Neuronal stem cell (in vitro differentiated cells): ENCODE results near the gene TMEM130.
A peak's percentile ranks its signal among the peaks of the same experiment; 100 is the strongest.

Source experiments
- DNase-seq: peaks from one replicate; pipeline ENCODE4 v3.0.0-alpha.2; 2013; ENCODE audit warnings: low spot score
- H2AFZ ChIP-seq: one replicate; pipeline ENCODE4 v1.6.1; 2013; ENCODE audit warnings: mild to moderate bottlenecking, low read length, inconsistent platforms
- H2AK5ac ChIP-seq: 2 replicates; pipeline ENCODE4 v1.6.1; 2013; ENCODE audit warnings: low read depth, mild to moderate bottlenecking, inconsistent platforms, low read length, moderate library complexity, mixed read lengths
- H2BK120ac ChIP-seq: 2 replicates; pipeline ENCODE4 v1.6.1; 2013; ENCODE audit warnings: low read depth, mild to moderate bottlenecking, inconsistent platforms, low read length, moderate library complexity, mixed read lengths
- H2BK12ac ChIP-seq: one replicate; pipeline ENCODE4 v1.6.1; 2013; ENCODE audit warnings: low read length, inconsistent platforms
- H2BK15ac ChIP-seq: 2 replicates; pipeline ENCODE4 v1.6.1; 2013; ENCODE audit warnings: mild to moderate bottlenecking, low read length, inconsistent platforms, mixed read lengths
- H2BK5ac ChIP-seq: one replicate; pipeline ENCODE4 v1.6.1; 2013; ENCODE audit warnings: inconsistent platforms, mild to moderate bottlenecking, low read length, moderate library complexity
- H3K14ac ChIP-seq: one replicate; pipeline ENCODE4 v1.6.1; 2013; ENCODE audit warnings: low read length, inconsistent platforms
- H3K18ac ChIP-seq: 2 replicates; pipeline ENCODE4 v1.6.1; 2013; ENCODE audit warnings: low read length, inconsistent platforms
- H3K23ac ChIP-seq: 2 replicates; pipeline ENCODE4 v1.6.1; 2013; ENCODE audit warnings: low read depth, mild to moderate bottlenecking, mixed read lengths, low read length, inconsistent platforms; ENCODE audit not compliant: poor library complexity
- H3K27ac ChIP-seq: replicated peaks from 3 replicates; pipeline ENCODE4 v1.5.1; 2013; ENCODE audit warnings: low read length, inconsistent platforms
- H3K27me3 ChIP-seq, 3 experiments: 2 replicates each; pipeline ENCODE4 v1.6.1; 2013; ENCODE audit warnings: low read length in 3 of 3, mild to moderate bottlenecking in 2 of 3, inconsistent platforms in 1 of 3, low read depth in 1 of 3, mixed read lengths in 1 of 3, moderate library complexity in 1 of 3; ENCODE audit not compliant: control insufficient read depth in 3 of 3, insufficient read depth in 3 of 3
- H3K36me3 ChIP-seq, 2 donors: replicated peaks in 1 of 2; 2 replicates each; pipeline ENCODE4 v1.6.1; 2013; ENCODE audit warnings: low read length in 2 of 2; ENCODE audit not compliant: control insufficient read depth in 2 of 2, insufficient read depth in 2 of 2
- H3K4ac ChIP-seq: 2 replicates; pipeline ENCODE4 v1.6.1; 2013; ENCODE audit warnings: inconsistent platforms, mild to moderate bottlenecking, low read length, moderate library complexity
- H3K4me1 ChIP-seq, 2 donors: 1 replicate in 1 of 2; 2 replicates in 1 of 2; pipeline ENCODE4 v1.6.1; 2013; ENCODE audit warnings: low read length in 2 of 2, low read depth in 1 of 2; ENCODE audit not compliant: control insufficient read depth in 2 of 2, insufficient read depth in 1 of 2
- H3K4me2 ChIP-seq: one replicate; pipeline ENCODE4 v1.6.1; 2013; ENCODE audit warnings: mild to moderate bottlenecking, low read length, inconsistent platforms; ENCODE audit not compliant: insufficient read depth, poor library complexity, severe bottlenecking
- H3K4me3 ChIP-seq, 2 donors: 2 replicates each; pipeline ENCODE4 v1.5.1; 2013; ENCODE audit warnings: low read length in 2 of 2, mild to moderate bottlenecking in 2 of 2, inconsistent platforms in 1 of 2, moderate library complexity in 1 of 2
- H3K79me1 ChIP-seq: one replicate; pipeline ENCODE4 v1.6.1; 2013; ENCODE audit warnings: low read depth, mild to moderate bottlenecking, inconsistent platforms, low read length, moderate library complexity
- H3K9ac ChIP-seq: one replicate; pipeline ENCODE4 v1.6.1; 2013; ENCODE audit warnings: mild to moderate bottlenecking, low read depth, low read length, inconsistent platforms; ENCODE audit not compliant: poor library complexity
- H3K9me3 ChIP-seq, 2 donors: replicated peaks in 1 of 2; 2 replicates each; pipeline versions ENCODE3 to v1.6.1; 2013; ENCODE audit warnings: low read length in 2 of 2, mild to moderate bottlenecking in 2 of 2, inconsistent platforms in 1 of 2, low read depth in 1 of 2, mixed read lengths in 1 of 2, moderate library complexity in 1 of 2; ENCODE audit not compliant: control insufficient read depth in 2 of 2, insufficient read depth in 1 of 2
- H4K8ac ChIP-seq: one replicate; pipeline ENCODE4 v1.6.1; 2013; ENCODE audit warnings: low read depth, mild to moderate bottlenecking, inconsistent platforms, low read length, moderate library complexity
- H4K91ac ChIP-seq: one replicate; pipeline ENCODE4 v1.6.1; 2013; ENCODE audit warnings: low read length, low read depth, mild to moderate bottlenecking, inconsistent platforms; ENCODE audit not compliant: poor library complexity
- WGBS, 2 donors: extraction: QIAGEN DNeasy Blood & Tissue Kit; methylation state at CpG; one replicate each; pipeline ENCODE4 v1.1.7; 2013; ENCODE audit warnings: missing lambda C conversion rate in 2 of 2, mixed read lengths in 1 of 2; ENCODE audit not compliant: insufficient read length in 2 of 2, insufficient replicate concordance in 1 of 2; ENCODE audit errors: extremely low coverage in 2 of 2; 5-methylcytosine and 5-hydroxymethylcytosine counted together

TMEM130 gene

GRCh38 chr7:98907570-98907969 is 37.8 kb upstream of the TMEM130 start:
- DNase-seq: no peak
- H4K91ac ChIP-seq: no peak overlapping the region
- no peak overlapping the region for H3K4ac ChIP-seq
- H3K23ac ChIP-seq: peak overlapping the region; percentile 47
- no peak overlapping the region for H2AFZ ChIP-seq
- no peak overlapping the region for H3K4me3 ChIP-seq
- no peaks in the 10 kb centered on the region for H3K4me1 ChIP-seq
- H3K27me3 ChIP-seq: no peaks in the 10 kb centered on the region
- WGBS, 2 donors: no CpG with 5 or more reads among the region's 5 CpGs
- H3K36me3 ChIP-seq: peaks cover 62 to 97% of the 10 kb centered on the region in 2 donors
- H2BK12ac ChIP-seq: no peak overlapping the region
- no peak overlapping the region for H2AK5ac ChIP-seq
- H3K14ac ChIP-seq: no peak overlapping the region
- H3K27ac ChIP-seq: no peak overlapping the region
- H3K9ac ChIP-seq: no peak overlapping the region
- H2BK15ac ChIP-seq: no peak overlapping the region
- H3K79me1 ChIP-seq: peaks cover 2% of the 10 kb centered on the region
- H3K4me2 ChIP-seq: no peak overlapping the region
- H2BK120ac ChIP-seq: no peak overlapping the region
- H3K9me3 ChIP-seq: peaks cover 0 to 1% of the 10 kb centered on the region in 2 donors
- peak overlapping the region; percentile 24 for H3K18ac ChIP-seq
- H2BK5ac ChIP-seq: no peak overlapping the region
- no peak overlapping the region for H4K8ac ChIP-seq

GRCh38 chr7:98903246-98903645 is 33.4 kb upstream of the TMEM130 start:
- Histone ChIP-seq H3K36me3 (peaks cover 57 to 98% of the 10 kb centered on the region in 2 donors), H3K9me3 (peaks cover 0 to 1% of the 10 kb centered on the region in 2 donors)
- WGBS, 2 donors: no CpG with 5 or more reads among the region's 4 CpGs

GRCh38 chr7:98902523-98902922 is 32.7 kb upstream of the TMEM130 start:
- no peak for DNase-seq
- H3K36me3 ChIP-seq: peaks cover 59 to 98% of the 10 kb centered on the region in 2 donors

More at GRCh38 chr7:98903246-98903645, 33.4 kb upstream of the TMEM130 start:
- Histone ChIP-seq H3K4ac (no peak overlapping the region), H3K4me3 (no peak overlapping the region), H4K8ac (no peak overlapping the region), H3K14ac (no peak overlapping the region), H2AK5ac (no peak overlapping the region), H2AFZ (no peak overlapping the region), H3K4me1 (no peaks in the 10 kb centered on the region), H3K4me2 (no peak overlapping the region), H3K27me3 (no peaks in the 10 kb centered on the region), H3K18ac (no peak overlapping the region), H3K27ac (no peak overlapping the region), H2BK120ac (no peak overlapping the region), H3K79me1 (peaks cover 2% of the 10 kb centered on the region), H2BK5ac (no peak overlapping the region), H4K91ac (no peak overlapping the region), H2BK15ac (no peak overlapping the region), H3K9ac (no peak overlapping the region), H2BK12ac (no peak overlapping the region), H3K23ac (no peak overlapping the region)
- no peak for DNase-seq

GRCh38 chr7:98900815-98901214 is 31.0 kb upstream of the TMEM130 start:
- no peak for DNase-seq
- H2BK15ac ChIP-seq: no peak overlapping the region
- H3K18ac ChIP-seq: no peak overlapping the region
- H3K27me3 ChIP-seq: no peaks in the 10 kb centered on the region
- H4K91ac ChIP-seq: no peak overlapping the region
- no peak overlapping the region for H3K27ac ChIP-seq
- H2AFZ ChIP-seq: no peak overlapping the region
- no peaks in the 10 kb centered on the region for H3K4me1 ChIP-seq
- no peak overlapping the region for H4K8ac ChIP-seq
- H3K23ac ChIP-seq: no peak overlapping the region
- peaks cover 2% of the 10 kb centered on the region for H3K79me1 ChIP-seq
- peaks cover 0 to 1% of the 10 kb centered on the region in 2 donors for H3K9me3 ChIP-seq
- H2BK5ac ChIP-seq: no peak overlapping the region
- H2AK5ac ChIP-seq: no peak overlapping the region
- H3K9ac ChIP-seq: no peak overlapping the region
- no peak overlapping the region for H2BK12ac ChIP-seq
- no peak overlapping the region for H3K4me3 ChIP-seq
- no peak overlapping the region for H3K4ac ChIP-seq
- WGBS, 2 donors: no CpG with 5 or more reads among the region's 3 CpGs
- peaks cover 57 to 98% of the 10 kb centered on the region in 2 donors for H3K36me3 ChIP-seq
- H2BK120ac ChIP-seq: no peak overlapping the region
- H3K14ac ChIP-seq: no peak overlapping the region
- H3K4me2 ChIP-seq: no peak overlapping the region

More at GRCh38 chr7:98902523-98902922, 32.7 kb upstream of the TMEM130 start:
- Histone ChIP-seq H2AK5ac (no peak overlapping the region), H2AFZ (no peak overlapping the region), H3K9ac (no peak overlapping the region), H3K9me3 (peaks cover 0 to 1% of the 10 kb centered on the region in 2 donors), H3K4me2 (no peak overlapping the region), H4K8ac (no peak overlapping the region), H3K14ac (no peak overlapping the region), H2BK120ac (no peak overlapping the region), H4K91ac (no peak overlapping the region), H3K79me1 (peaks cover 2% of the 10 kb centered on the region), H3K27ac (no peak overlapping the region), H2BK5ac (no peak overlapping the region), H2BK15ac (no peak overlapping the region), H3K23ac (no peak overlapping the region), H3K4me3 (no peak overlapping the region), H3K27me3 (no peaks in the 10 kb centered on the region), H3K4me1 (no peaks in the 10 kb centered on the region), H3K18ac (no peak overlapping the region), H2BK12ac (no peak overlapping the region), H3K4ac (no peak overlapping the region)
- WGBS, 2 donors: no CpG with 5 or more reads among the region's 3 CpGs
